HUDEP-2 (cell line): Measurements from ENCODE around the gene ZP3.
"Not testable (repeated sequence)": the region's sequence is repeated elsewhere in the genome, so short reads cannot be mapped to it uniquely, and the experiment has no call there.

Experiments used
- DNase-seq, 76 experiments: peaks; one replicate each; lab custom pipeline; 2025; ENCODE audit not compliant: unreplicated experiment in 76 of 76; lab: John Stamatoyannopoulos, UW

The ZP3 gene

DNA sequence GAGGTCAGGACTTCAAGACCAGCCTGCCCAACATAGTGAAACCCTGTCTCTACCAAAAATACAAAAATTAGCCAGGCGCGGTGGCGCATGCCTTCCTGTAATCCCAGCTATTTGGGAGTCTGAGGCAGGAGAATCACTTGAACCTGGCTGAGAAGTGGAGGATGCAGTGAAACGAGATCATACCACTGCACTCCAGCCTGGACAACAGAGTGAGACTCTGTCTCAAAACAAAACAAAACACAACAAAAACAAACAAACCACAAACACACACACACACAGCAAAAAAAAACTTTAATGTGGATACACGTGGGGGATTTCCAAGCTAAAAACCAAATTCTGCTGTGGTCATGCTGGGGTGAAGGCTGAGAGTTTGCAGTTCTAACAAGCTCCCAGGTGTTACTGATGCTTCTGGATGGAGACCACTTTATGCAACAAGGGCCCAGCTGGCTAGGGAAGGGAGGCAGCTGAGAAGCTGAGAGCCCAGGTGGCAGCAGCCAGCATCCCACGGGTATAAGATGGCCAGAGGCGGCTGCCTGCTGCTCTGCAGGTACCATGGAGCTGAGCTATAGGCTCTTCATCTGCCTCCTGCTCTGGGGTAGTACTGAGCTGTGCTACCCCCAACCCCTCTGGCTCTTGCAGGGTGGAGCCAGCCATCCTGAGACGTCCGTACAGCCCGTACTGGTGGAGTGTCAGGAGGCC is at the start of gene ZP3:
TSS of gene ZP3 (plus strand) at position 538 of the 699 bp plus-strand sequence. CDS start at position 553, 15 bp downstream.
- no peak for DNase-seq

DNA sequence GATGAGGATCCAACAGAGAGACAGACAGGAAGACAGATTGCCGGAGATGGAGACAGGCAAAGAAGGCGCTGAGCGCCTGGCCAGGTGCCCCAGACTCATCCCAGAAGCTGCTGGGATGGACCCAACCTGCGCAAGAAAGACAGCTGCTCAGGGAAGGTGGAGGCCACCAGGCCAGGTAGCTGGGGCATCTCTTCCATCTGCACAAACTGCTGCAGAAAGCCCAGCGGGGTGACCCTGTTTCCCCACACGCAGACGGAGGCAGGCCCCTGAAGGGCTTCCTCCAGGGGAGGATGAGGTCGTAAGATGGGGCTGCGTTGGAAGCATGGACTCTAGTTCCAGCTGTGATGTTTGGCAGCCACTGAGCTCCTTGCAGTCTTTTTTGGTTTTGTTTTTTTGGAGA is 49.5 kb upstream of the ZP3 start:
- no peak for DNase-seq

DNA sequence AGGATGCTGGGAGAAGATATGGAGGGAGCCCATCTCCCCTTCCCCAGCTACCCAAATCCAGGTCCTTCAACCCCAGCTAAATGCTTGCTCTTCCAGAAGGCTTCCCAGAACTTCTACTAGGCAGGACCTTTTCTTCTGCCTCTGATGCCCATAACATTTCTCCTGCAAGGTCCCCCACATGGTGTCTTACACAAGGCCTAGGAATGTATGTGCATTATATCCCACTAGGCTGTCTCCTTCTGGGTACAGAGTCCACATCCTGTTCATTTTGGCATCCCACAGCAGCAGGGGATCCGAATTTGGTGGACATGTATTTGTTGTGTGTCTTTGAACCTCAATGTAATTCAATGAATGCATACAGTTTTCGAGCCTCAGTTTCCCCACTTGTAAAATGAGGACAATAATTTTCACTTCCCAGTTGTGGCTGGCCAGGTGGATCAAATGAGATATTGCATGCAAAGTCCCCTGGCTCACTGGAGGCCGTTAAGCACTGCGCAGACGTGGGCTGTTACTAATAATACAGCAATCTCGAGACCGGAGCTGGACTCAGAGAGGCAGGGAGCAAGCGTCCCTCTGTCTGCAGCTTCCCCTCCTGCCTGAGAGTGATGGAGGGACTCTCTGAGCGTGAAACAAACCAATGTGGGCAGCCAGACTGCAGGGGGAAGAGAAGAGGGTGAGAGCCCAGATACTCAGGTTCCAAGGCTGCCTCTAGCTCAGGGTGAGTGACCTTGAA is 47.4 kb upstream of the ZP3 start:
- no peak for DNase-seq

DNA sequence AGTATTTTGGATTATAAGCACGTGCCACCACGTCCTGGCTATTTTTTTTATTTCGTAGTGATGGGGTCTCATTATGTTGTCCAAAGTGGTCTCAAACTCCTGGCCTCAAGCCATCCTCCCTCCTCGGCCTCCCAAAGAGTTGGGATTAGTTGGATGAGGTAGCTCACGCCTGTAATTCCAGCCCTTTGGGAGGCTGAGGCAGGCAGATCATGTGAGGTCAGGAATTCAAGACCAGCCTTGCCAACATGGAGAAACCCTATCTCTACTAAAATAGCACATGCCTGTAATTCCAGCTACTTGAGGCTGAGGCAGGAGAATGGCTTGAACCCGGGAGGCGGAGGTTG is 44.2 kb upstream of the ZP3 start:
- no peak for DNase-seq

DNA sequence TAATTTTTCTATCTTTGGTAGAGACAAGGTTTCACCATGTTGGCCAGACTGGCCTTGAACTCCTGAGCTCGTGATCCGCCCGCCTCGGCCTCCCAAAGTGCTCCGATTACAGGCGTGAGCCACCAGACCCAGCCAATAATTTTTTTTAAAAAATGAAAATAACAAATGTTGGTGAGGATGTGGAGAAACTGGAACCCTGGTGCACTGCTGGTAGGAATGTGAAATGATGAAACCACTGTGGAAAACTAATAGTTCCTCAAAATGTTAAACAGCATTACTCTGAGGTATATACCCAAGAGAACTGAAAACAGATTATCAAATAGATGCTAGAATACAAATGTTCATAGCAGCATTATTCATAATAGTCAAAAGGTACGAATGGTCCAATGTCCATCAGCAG is 42.9 kb upstream of the ZP3 start:
- DNase-seq = no peak

DNA sequence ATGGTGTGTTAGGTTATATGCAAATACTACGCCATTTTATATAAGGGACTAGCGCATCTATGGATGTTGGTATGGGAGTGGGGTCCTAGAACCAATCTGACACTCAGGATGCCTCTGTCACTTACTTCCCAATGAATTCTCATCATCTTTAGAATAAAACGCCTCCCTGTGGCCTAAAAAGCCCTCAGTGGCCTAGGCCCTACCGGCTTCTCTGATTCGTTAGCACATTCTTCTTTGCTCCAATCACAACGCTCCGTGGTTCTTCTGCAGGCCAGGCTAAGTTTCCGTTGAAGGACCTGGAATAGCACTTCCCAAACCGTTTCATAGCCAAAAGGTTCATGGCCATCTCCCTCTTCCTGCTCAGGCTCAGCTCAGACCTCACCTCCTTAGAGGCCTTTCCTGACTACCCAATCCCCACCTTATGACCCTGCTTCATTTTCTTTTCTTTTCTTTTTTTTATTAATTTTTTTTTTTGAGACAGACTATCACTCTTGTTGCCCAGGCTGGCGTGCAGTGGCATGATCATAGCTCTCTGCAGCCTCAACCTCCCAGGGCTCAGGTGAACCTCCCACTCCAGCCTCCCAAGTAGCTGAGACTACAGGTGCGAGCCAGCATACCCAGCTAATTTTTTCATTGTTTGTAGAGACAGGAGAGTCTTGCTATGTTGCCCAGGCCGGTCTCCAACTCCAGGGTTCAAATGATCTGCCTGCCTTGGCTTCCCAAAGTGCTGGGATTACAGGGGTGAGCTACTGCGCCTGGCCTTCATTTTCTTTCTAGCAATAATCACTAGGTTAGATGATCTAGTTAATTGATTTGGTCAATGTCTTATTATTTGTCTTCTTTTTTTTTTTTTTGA is 41.4 kb upstream of the ZP3 start:
- peak in 6 of 76 experiments; percentile 2 to 28 (median 12) for DNase-seq

DNA sequence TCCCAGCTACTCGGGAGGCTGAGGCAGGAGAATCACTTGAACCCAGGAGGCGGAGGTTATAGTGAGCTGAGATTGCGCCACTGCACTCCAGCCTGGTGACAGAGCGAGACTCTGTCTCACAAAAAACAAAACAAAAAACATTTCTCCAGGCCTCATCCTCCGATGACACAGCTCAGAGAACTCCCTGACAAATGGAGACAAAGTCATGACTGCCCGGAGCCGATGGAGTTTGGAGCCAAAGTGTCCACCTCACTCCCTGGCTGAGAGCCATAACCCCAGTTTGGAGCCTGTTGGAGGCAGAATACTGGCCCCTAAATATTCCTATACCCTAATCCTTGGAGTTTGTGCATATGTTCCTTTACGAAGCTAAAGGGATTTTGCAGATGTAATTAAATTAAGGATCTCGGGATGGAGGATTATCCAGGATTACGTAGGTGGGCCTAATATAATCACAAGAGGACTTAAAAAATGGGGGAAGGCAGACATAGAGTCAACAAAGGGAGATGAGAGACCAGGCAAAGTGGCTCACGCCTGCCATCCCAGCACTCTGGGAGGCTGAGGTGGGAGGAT is 38.0 kb upstream of the ZP3 start:
- DNase-seq = no peak

DNA sequence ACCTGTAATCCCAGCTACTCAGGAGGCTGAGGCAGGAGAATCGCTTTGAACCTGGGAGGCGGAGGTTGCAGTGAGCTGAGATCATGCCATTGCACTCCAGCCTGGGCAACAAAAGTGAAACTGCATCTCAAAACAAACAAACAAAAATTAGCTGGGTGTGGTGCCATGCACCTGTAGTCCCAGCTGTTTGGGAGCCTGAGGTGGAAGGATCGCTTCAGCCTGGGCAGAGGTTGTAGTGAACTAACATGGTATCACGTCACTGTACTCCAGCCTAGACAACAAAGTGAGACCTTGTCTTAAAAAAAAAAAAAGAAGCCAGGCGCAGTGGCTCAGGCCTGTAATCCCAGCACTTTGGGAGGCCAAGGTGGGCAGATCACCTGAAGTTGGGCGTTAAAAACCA is 37.0 kb upstream of the ZP3 start:
- not testable (repeated sequence) for DNase-seq

DNA sequence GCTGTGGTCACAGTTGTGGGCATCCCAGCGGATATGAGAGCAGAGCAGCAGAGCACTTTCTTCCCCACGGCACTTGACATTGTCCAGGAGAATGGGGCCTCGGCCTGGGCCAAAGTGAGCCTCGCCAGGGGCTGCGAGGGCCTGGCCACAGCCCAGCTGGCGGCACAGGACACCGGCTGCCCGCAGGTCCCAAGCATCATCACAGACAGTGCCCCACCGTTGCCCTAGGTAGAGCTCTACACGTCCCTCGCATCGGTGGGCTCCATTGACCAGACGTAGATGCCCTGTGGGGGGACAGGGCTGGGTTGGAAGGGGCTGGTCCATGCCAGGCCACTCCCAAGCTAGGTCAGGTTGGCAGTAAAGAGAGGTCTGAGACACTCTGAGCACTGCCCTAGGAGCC is 34.7 kb upstream of the ZP3 start:
- no peak for DNase-seq

DNA sequence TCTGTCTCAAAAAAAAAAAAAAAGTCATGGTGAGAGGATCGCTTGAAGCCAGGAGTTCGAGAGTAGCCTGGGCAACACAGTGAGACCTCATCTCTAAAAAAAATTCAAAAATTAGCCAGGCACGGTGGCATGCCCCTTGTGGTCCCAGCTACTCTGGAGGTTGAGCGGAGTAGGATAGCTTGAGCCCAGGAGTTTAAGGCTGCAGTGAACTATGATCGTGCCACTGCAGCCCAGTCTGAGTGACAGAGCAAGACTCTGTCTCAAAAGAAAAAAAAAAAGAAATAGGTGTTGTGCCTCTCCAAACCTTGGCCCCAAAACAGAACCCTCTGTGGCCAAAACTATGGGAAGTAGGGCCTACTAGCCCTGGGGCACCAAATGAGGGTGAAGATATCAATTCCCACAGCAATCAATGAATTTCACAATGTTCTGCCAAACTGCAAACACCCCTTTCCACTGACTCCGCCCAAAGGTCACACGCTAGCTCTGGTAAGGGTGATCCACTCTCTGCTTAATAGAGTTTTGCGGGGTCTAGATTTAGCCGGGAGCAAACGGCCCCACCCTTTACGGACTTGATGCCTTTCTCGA is 32.1 kb upstream of the ZP3 start:
- DNase-seq = no peak

DNA sequence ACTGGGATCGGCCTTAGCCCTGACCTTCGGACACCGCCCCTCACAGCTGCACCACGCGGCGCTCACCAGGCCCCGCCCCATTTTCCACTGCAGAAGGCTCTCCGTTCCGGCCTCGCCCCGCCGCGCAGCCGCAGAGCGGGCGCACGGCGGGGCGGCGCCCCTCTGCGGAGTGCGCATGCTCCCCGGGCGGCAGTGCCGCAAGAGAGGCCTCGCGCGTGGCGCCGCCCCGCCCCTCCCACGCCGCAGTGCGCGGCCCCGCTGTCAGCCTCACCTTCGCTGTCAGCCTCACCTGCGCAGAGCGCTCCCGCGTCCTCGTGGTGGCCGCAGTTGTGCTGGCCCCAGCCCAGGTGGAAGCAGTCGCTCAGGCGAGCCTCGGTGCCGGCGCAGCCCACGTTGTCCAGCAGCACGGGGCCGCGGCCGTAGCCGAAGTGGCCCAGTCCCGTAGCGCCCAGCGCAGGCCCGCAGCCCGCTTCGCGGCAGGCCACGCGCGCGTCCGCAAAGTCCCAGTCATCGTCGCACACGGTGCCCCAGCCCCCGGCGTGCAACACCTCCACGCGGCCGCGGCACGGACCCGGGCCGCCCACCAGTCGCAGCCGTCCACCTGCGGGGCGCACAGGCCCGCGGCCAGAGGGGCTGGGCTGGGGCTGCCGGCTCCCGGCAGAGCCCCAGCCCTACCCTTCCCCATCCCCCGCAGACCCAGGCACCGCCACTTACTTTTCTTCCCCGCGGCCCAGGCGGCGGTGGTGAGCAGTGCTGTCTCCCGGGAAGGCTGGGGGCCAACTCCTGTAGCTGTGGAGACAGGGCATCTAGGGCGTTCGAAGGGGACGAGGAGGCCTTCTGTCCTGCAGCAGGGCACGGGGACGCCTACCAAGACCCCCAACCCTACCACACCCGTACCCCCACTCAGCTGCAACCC is 31.4 kb upstream of the ZP3 start:
- DNase-seq = peak in 75 of 76 experiments; percentile 20 to 95 (median 89)

DNA sequence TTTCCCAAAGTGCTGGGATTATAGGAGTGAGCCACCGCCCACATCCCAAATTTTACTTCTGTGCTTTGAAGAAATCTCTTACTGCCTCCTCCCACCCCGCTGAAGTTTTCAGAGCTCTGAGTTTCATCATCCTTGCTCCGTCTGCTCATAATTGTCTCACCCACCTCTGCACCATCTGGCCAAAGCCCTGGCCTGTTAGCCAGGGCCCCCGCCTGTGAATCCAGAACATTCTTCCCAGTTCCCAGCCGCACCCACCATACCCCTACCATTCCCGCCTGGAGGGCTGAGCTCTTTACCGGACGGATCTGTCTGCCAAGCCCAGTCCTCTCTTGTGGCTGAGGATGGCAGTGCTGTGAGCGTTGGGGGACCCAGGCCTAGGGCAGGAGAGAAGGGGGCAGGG is 29.8 kb upstream of the ZP3 start:
- no peak for DNase-seq

DNA sequence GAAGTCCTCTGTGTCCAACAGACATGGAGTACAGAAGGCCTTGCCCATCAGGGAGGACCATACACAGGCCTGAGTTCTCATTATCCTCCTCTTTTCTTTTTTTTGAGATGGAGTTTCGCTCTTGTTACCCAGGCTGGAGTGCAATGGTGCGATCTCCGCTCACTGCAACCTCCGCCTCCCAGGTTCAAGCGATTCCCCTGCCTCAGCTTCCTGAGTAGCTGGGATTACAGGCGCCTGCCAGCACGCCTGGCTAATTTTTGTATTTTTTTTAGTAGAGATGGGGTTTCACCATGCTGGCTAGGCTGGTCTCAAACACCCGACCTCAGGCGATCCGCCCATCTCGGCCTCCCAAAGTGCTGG is 29.2 kb upstream of the ZP3 start:
- DNase-seq = not testable (repeated sequence)

DNA sequence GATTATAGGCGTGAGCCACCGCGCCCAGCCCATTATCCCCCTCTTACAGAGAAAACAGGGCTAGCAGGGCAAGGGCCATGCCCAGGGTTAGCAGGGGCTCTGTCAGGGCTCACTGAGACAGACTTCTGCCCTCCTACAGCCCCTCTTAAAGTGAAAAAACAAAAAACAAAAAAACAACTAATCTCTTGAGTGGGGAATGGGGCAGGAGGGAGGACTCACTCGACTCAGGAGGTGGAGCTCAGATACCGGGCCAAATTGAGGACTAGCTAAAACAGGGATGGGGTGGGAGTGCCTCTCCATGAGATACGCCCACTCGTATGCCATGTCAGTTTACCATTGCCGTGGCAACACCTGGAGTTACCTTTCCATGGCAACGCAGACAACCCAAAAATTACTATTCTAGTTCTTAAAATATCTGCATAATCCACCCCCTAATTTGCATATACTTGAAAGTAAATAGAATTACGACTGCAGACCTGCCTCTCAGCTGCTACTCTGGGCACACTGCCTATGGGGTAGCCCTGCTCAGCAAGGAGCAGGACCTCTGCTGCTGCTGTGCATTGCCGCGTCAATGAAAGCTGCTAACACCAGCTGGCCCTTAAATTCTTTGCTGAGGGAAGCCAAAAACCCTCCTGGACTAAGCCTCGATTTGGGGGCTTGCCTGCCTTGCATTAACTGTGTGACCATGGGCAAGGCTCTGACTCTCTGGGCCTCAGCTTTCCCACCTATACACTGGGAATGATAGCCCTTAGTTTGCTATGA is 28.6 kb upstream of the ZP3 start:
- peak in 16 of 76 experiments; percentile 2 to 35 (median 10) for DNase-seq

DNA sequence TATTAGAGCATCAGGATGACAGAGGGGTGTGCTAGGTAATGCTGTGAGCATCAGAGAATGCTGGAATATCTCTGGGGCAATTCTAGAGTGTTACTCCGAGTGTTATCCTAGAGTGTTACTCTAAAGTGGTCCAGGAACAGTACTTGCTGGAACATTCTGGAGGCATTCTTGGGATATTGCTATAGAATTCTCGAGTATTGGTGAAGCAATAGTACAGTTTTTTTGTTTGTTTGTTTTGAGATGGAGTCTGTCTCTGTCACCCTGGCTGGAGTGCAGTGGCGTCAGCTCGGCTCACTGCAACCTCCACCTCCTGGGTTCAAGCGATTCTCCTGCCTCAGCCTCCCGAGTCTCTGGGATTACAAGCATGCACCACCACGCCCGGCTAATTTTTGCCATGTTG is 27.9 kb upstream of the ZP3 start:
- no peak for DNase-seq

DNA sequence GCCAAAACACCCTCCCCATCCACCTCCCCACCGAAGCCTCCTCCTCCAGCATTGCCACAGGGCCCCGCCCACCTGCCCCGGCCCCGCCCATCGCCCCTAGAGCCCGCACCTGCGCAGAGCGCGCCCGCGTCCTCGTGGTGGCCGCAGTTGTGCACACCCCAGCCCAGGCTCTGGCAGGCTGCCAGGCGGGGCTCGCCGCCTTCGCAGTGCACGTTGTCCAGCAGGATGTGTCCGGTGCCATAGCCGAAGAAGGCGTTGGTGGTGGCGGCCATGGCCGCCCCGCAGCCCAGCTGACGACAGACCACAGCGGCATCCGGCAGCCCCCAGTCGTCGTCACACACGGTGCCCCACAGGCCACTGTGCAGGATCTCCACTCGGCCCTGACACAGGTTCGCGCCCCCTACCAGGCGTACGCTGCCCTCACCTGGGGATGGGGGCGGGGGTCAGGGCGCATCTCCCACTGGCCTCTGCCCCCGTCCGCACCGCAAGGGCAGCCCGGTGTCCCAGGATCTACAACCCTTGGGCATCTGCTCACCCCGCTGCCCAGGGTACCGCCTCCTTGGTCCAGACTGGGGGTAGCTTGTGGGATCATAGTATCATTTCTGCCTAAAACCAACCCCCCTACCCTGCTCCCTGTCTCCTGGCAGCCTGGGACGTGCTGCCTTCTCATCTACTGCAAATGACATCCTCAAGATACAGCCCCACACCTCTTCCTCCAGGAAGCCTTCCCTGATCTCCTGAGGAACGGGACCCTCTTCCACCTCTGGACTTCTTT is 27.2 kb upstream of the ZP3 start:
- peak in 73 of 76 experiments; percentile 9 to 94 (median 80) for DNase-seq

DNA sequence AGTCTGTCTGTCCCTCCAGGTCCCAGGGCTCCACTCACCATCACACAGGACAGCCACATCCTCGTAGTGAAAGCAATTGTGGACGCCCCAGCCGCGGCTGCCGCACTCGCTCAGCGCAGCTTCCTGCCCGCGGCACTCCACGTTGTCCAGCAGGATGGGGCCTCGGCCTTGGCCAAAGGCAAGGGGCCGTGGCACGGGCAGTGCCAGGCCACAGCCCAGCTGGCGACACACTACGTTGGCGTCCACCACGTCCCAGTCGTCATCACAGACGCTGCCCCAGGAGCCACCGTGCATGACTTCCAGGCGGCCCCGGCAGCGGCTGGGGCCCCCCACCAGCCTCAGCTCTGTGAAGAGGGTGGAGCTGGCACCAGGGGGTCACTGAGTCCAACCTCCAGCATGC is 24.5 kb upstream of the ZP3 start:
- no peak for DNase-seq

DNA sequence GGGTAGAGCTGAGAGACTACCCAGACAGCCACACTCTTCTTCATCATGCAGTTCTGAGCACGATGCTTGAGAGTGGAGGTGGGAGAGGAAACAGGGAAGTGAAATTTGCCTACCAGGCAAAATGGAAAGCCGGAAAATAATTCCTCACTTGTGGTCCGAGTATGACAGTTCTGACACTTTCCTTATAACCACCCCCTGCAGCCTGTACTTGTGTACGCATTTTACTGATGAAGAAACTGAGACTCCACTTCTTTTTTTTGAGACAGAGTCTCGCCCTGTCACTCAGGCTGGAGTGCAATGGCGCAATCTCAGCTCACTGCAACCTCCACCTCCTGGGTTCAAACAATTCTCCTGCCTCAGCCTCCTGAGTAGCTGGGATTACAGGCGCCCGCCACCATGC is 21.7 kb upstream of the ZP3 start:
- not testable (repeated sequence) for DNase-seq
